Suprapubic skin (tissue), 4 donors: ENCODE data around the gene NDST3. TPM values are rescaled to one million over a fixed set of nuclear protein-coding genes. Genes with fewer than 3 reads are reported as not detected.

Experiments used
- DNase-seq, 2 donors: peaks; one replicate each; pipeline ENCODE4 v3.0.0-alpha.2; 2019; ENCODE audit warnings: low spot score in 2 of 2
- H3K27ac ChIP-seq: fragments of 200-600 bp; sonication (generic); one replicate; pipeline ENCODE4 v1.5.1; 2019
- H3K27me3 ChIP-seq: fragments of 200-600 bp; sonication (generic); one replicate; pipeline ENCODE4 v1.5.1; 2019
- H3K36me3 ChIP-seq: fragments of 200-600 bp; sonication (generic); one replicate; pipeline ENCODE4 v1.5.1; 2019
- H3K4me1 ChIP-seq: fragments of 200-600 bp; sonication (generic); one replicate; pipeline ENCODE4 v1.5.1; 2019
- H3K4me3 ChIP-seq: fragments of 200-600 bp; sonication (generic); one replicate; pipeline ENCODE4 v1.5.1; 2019; ENCODE audit warnings: mild to moderate bottlenecking
- H3K9me3 ChIP-seq: fragments of 200-600 bp; sonication (generic); one replicate; pipeline ENCODE4 v1.5.1; 2019
- CTCF ChIP-seq, 2 donors: fragments of 200-600 bp in 1 of 2; fragments of 450-650 bp in 1 of 2; sonication (generic) in 1 of 2; IDR thresholded peaks; one replicate each; pipeline ENCODE4 v1.5.1; 2016 to 2019; ENCODE audit warnings: antibody characterized with exemption in 2 of 2, mild to moderate bottlenecking in 1 of 2, moderate library complexity in 1 of 2
- EP300 ChIP-seq: sonication (generic); formaldehyde crosslinking; IDR thresholded peaks from one replicate; pipeline ENCODE4 v1.6.1; 2017; ENCODE audit warnings: antibody characterized with exemption
- POLR2A ChIP-seq, 2 donors: fragments of 450-650 bp; IDR thresholded peaks; one replicate each; pipeline ENCODE4 v1.6.1; 2017; ENCODE audit warnings: antibody characterized with exemption in 2 of 2, mild to moderate bottlenecking in 2 of 2, moderate library complexity in 2 of 2
- POLR2AphosphoS5 ChIP-seq, 3 donors: sonication (generic); formaldehyde crosslinking; IDR thresholded peaks; one replicate each; pipeline ENCODE4 v1.6.1; 2017; ENCODE audit warnings: antibody characterized with exemption in 3 of 3
- WGBS: methylation state at CpG from one replicate; pipeline ENCODE4 v1.1.5; 2018; 5-methylcytosine and 5-hydroxymethylcytosine counted together
- total RNA-seq, 4 donors: library from RNA; depleted of rRNA; stranded (reverse); fragments of >200 nt; gene quantifications; one replicate each; pipeline ENCODE4 v1.1.0, GENCODE V29; 2016

NDST3 gene
- total RNA-seq, 4 donors from 2014 or later, result not detected

DNA sequence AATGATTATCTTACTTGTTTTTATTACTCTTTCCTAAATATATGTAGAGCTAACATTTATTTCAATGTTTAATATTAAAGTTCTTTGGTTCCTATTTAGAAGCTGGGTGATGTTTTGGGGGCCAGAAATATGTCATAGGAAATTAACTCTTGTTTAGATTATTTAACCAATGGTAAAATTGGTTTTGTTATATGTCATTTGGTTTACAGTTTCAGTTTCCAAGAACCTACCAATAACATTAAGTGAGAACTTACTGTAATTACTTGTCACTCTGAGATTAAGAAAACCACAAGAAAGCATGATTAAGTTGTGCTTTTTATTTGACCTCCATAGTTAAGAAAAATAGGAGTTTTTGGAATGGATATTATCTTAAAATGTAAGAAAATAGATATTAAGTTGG is 121.2 kb downstream of the NDST3 start:
- H3K36me3 ChIP-seq, result no peaks in the 10 kb centered on the region
- H3K9me3 ChIP-seq, result no peaks in the 10 kb centered on the region
- no peak for DNase-seq
- no peak overlapping the region for H3K4me3 ChIP-seq
- H3K4me1 ChIP-seq, result no peaks in the 10 kb centered on the region
- TF ChIP-seq POLR2AphosphoS5 (IDR thresholded peaks at IDR 0.05), result no peak
- no peaks in the 10 kb centered on the region for H3K27me3 ChIP-seq
- no peak overlapping the region for H3K27ac ChIP-seq

DNA sequence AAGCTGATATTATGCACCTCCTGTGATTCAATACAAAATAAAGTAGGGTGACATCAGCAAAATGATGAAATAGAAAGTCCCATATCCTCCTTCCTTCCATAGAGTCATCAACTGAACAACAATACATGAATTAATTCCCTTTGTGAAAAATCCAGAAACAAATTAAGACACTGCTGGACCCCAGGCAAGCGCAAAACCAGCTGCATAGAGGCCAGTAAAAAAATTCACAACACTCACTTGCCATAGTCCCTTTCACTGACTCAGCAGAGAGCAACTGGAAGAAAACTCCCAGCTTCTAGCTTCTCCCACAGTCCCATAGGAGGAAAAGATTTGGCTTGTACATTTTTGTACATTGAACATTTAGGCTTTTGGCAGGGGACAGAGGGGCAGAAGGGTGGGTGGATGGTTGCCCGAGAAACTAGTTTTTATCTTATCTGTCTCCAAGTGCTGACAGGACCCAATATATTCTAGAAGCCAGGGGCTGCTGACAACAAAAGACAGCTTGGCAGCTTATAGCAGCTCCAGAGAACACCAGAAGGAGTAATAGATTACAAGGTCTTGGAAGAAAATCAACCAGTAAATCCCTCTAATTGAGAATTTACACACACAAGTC is 124.6 kb downstream of the NDST3 start:
- no peak for TF ChIP-seq POLR2A (IDR thresholded peaks at IDR 0.05)
- TF ChIP-seq CTCF (IDR thresholded peaks at IDR 0.05), result no peak
- TF ChIP-seq POLR2AphosphoS5 (IDR thresholded peaks at IDR 0.05), result no peak
- no peak for TF ChIP-seq EP300
- Histone ChIP-seq H3K27ac (no peak overlapping the region), H3K4me3 (no peak overlapping the region), H3K27me3 (no peaks in the 10 kb centered on the region), H3K36me3 (no peaks in the 10 kb centered on the region), H3K9me3 (no peaks in the 10 kb centered on the region), H3K4me1 (no peaks in the 10 kb centered on the region)
- no peak for DNase-seq
- WGBS, result 53% methylated on average over 2 of the region's 2 CpGs

GRCh38 chr4:118167306-118167705 is 133.0 kb downstream of the NDST3 start:
- H3K27ac ChIP-seq, result no peak overlapping the region
- no peak for TF ChIP-seq CTCF (IDR thresholded peaks at IDR 0.05)
- no peak for TF ChIP-seq POLR2A (IDR thresholded peaks at IDR 0.05)
- TF ChIP-seq EP300, result no peak
- no peak for TF ChIP-seq POLR2AphosphoS5 (IDR thresholded peaks at IDR 0.05)
- H3K4me3 ChIP-seq, result no peak overlapping the region
- no peaks in the 10 kb centered on the region for H3K36me3 ChIP-seq
- H3K9me3 ChIP-seq, result peaks cover 3% of the 10 kb centered on the region
- 100% methylated on average over 1 of the region's 1 CpG for WGBS
- H3K4me1 ChIP-seq, result no peaks in the 10 kb centered on the region
- no peak for DNase-seq
- H3K27me3 ChIP-seq, result no peaks in the 10 kb centered on the region

- WGBS, result 91% methylated on average over 4 of the region's 4 CpGs
- no peak overlapping the region for H3K4me3 ChIP-seq
- no peak for DNase-seq
- TF ChIP-seq POLR2A (IDR thresholded peaks at IDR 0.05) (no peak), EP300 (no peak), POLR2AphosphoS5 (IDR thresholded peaks at IDR 0.05) (no peak), CTCF (IDR thresholded peaks at IDR 0.05) (no peak)
- no peaks in the 10 kb centered on the region for H3K36me3 ChIP-seq
- no peaks in the 10 kb centered on the region for H3K4me1 ChIP-seq
- H3K27ac ChIP-seq, result no peak overlapping the region
- H3K9me3 ChIP-seq, result no peaks in the 10 kb centered on the region
- H3K27me3 ChIP-seq, result no peaks in the 10 kb centered on the region
Measured at GRCh38 chr4:118171381-118171780, 137.1 kb downstream of the NDST3 start.

DNA sequence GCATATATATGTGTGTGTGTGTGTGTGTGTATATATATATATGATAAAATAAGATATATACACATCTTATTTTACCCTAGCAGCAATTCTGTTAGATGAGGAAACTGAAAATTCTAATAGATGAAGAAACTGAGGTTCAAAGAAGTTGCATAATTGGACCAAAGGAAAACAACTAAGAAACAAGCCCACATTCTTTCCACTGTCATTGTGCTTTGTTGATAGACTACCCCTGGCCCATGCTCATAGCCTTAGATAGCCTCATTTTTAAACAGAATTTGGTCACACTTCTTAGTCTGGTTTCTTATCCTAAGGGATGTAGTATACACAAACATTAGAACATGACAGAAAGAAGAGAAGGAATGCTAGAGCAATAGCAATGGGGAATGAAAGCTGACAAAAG is 138.8 kb downstream of the NDST3 start:
- Histone ChIP-seq H3K4me1 (no peaks in the 10 kb centered on the region), H3K27me3 (no peaks in the 10 kb centered on the region), H3K36me3 (no peaks in the 10 kb centered on the region), H3K4me3 (no peak overlapping the region), H3K27ac (no peak overlapping the region), H3K9me3 (no peaks in the 10 kb centered on the region)
- TF ChIP-seq CTCF (IDR thresholded peaks at IDR 0.05) (no peak), EP300 (no peak), POLR2AphosphoS5 (IDR thresholded peaks at IDR 0.05) (no peak), POLR2A (IDR thresholded peaks at IDR 0.05) (no peak)
- no peak for DNase-seq
